HepG2 (cell line): ENCODE measurements around the gene RAB3GAP1. TPM values are rescaled to one million over a fixed set of nuclear protein-coding genes. Genes with fewer than 3 reads are reported as not detected.

Source experiments
- ATAC-seq: fragments of 200-7000 bp; cut with Tn5 transposase; 3 replicates; pipeline ENCODE4 v1.9.1; 2020; ENCODE audit warnings: mild to moderate bottlenecking, moderate library complexity
- BruUV-seq: library from RNA; stranded (reverse); fragments of 400-500 nt; replicated peaks from 2 replicates; lab custom pipeline; 2021; lab: Mats Ljungman, UMichigan
- CTCF ChIA-PET: fragments of 300-600 bp; formaldehyde crosslinking; extraction: SDS; loops from one replicate; lab custom pipeline; 2021; ENCODE audit warnings: low total read pairs, inconsistent platforms, low intra/inter-chr PET ratio; lab: Yijun Ruan, JAX
- POLR2A ChIA-PET: fragments of 350-600 bp; sonication (Branson Sonifier 250); formaldehyde crosslinking; loops from one replicate; lab custom pipeline; 2020; ENCODE audit warnings: antibody characterized with exemption, inconsistent platforms; lab: Yijun Ruan, JAX
- DNase-seq: peaks from one replicate; pipeline ENCODE4 v3.0.0-alpha.2; 2015; ENCODE audit warnings: low spot score
- FAIRE-seq: peaks from 3 replicates; lab custom pipeline; 2011; peaks lifted over from hg19 to GRCh38; lab: Jason Lieb, UNC
- H2AFZ ChIP-seq: one replicate; pipeline ENCODE4 v1.6.1; 2011; ENCODE audit warnings: low read length, inconsistent platforms
- H3K27ac ChIP-seq: fragments of 300-600 bp; 3 replicates; pipeline ENCODE4 v1.8.0; 2011; ENCODE audit warnings: mixed run types, mild to moderate bottlenecking, mixed read lengths, low read length, inconsistent platforms; ENCODE audit not compliant: insufficient read depth; ENCODE audit errors: extremely low read length
- H3K27me3 ChIP-seq, 2 experiments: fragments of 200-600 bp in 1 of 2; 2 replicates in 1 of 2; 3 replicates in 1 of 2; pipeline versions ENCODE4 v1.6.0 to v1.8.0; 2011; ENCODE audit warnings: low read length in 2 of 2, mild to moderate bottlenecking in 2 of 2, moderate library complexity in 2 of 2, inconsistent platforms in 1 of 2; ENCODE audit not compliant: insufficient read depth in 2 of 2, control insufficient read depth in 1 of 2
- H3K36me3 ChIP-seq, 2 experiments: fragments of 200-600 bp in 1 of 2; replicated peaks in 1 of 2; 2 replicates in 1 of 2; 3 replicates in 1 of 2; pipeline versions ENCODE4 v1.5.1 to v1.8.0; 2011; ENCODE audit warnings: low read length in 2 of 2, inconsistent platforms in 1 of 2; ENCODE audit not compliant: insufficient read depth in 2 of 2, control insufficient read depth in 1 of 2
- H3K4me1 ChIP-seq: 2 replicates; pipeline ENCODE4 v1.5.1; 2012; ENCODE audit warnings: low read length, inconsistent platforms; ENCODE audit not compliant: insufficient read depth
- H3K4me2 ChIP-seq: 2 replicates; pipeline ENCODE4 v1.6.0; 2011; ENCODE audit warnings: low read depth, low read length, inconsistent platforms
- H3K4me3 ChIP-seq, 3 experiments: fragments of 200-600 bp in 1 of 3; sonication (generic), shearing (Covaris generic) in 1 of 3; replicated peaks in 1 of 3; 2 replicates each; pipeline ENCODE4 v1.5.1; 2011 to 2016; ENCODE audit warnings: low read length in 3 of 3, inconsistent platforms in 2 of 3, low read depth in 2 of 3, mild to moderate bottlenecking in 2 of 3, control low read depth in 1 of 3, mixed read lengths in 1 of 3; ENCODE audit not compliant: insufficient read depth in 1 of 3
- H3K79me2 ChIP-seq: one replicate; pipeline ENCODE4 v1.6.1; 2011; ENCODE audit warnings: low read length, inconsistent platforms; ENCODE audit not compliant: insufficient read depth
- H3K9ac ChIP-seq: 2 replicates; pipeline ENCODE4 v1.6.0; 2011; ENCODE audit warnings: mild to moderate bottlenecking, low read depth, low read length, inconsistent platforms; ENCODE audit not compliant: insufficient read depth
- H3K9me3 ChIP-seq: 2 replicates; pipeline ENCODE4 v1.5.1; 2012; ENCODE audit warnings: mild to moderate bottlenecking, low read length
- H4K20me1 ChIP-seq: 2 replicates; pipeline ENCODE4 v1.6.0; 2011; ENCODE audit warnings: inconsistent platforms, mild to moderate bottlenecking, low read length, moderate library complexity; ENCODE audit not compliant: insufficient read depth
- CEBPB ChIP-seq: IDR thresholded peaks from 2 replicates; pipeline ENCODE4 v1.6.1; 2011; ENCODE audit warnings: low read depth, low read length, improper control_type of control experiment, borderline replicate concordance
- MAFF ChIP-seq: IDR thresholded peaks from 2 replicates; pipeline ENCODE4 v1.6.1; 2011; ENCODE audit warnings: low read depth, low read length, improper control_type of control experiment
- MAFK ChIP-seq, 2 experiments: IDR thresholded peaks in 1 of 2; conservative IDR thresholded peaks in 1 of 2; 2 replicates each; pipeline ENCODE4 v1.6.1; 2011; ENCODE audit warnings: improper control_type of control experiment in 2 of 2, low read length in 2 of 2
- PITX1 ChIP-seq: sonication (generic); formaldehyde crosslinking; IDR thresholded peaks from 2 replicates; pipeline ENCODE4 v1.5.1; 2020; ENCODE audit warnings: mild to moderate bottlenecking, missing genetic modification reagents
- RBAK ChIP-seq: sonication (generic); formaldehyde crosslinking; IDR thresholded peaks from 2 replicates; pipeline ENCODE4 v1.5.1; 2020; ENCODE audit warnings: mild to moderate bottlenecking, missing genetic modification reagents
- RXRA ChIP-seq: sonication (generic); formaldehyde crosslinking; IDR thresholded peaks from 2 replicates; pipeline ENCODE4 v1.5.1; 2020; ENCODE audit warnings: missing genetic modification reagents
- SYNCRIP ChIP-seq: fragments of 200-400 bp; formaldehyde crosslinking; IDR thresholded peaks from 2 replicates; pipeline ENCODE4 v1.6.1; 2018; ENCODE audit warnings: mild to moderate bottlenecking, low read depth, low read length; ENCODE audit not compliant: insufficient read depth
- ZBTB7A ChIP-seq: sonication (generic); formaldehyde crosslinking; IDR thresholded peaks from 2 replicates; pipeline ENCODE4 v1.8.0; 2022; ENCODE audit warnings: mild to moderate bottlenecking, missing genetic modification reagents
- ZNF3 ChIP-seq: IDR thresholded peaks from 2 replicates; pipeline ENCODE4 v1.7.0; 2017; ENCODE audit warnings: inconsistent platforms
- ZNF629 ChIP-seq: sonication (generic); formaldehyde crosslinking; conservative IDR thresholded peaks from 2 replicates; pipeline ENCODE4 v1.5.0; 2020; ENCODE audit warnings: missing genetic modification reagents
- in situ Hi-C: cut with HindIII; loops from 2 replicates; pipeline ENCODE4 v1.10.0; 2017; ENCODE audit warnings: low pct_unique_long_range_greater_than_20kb; ENCODE audit not compliant: extremely low pct_ligation_motif_present
- intact Hi-C: fragments of 100-400 bp; cut with micrococcal nuclease; formaldehyde crosslinking; loops from one replicate; pipeline ENCODE4 v1.10.0; 2022; ENCODE audit not compliant: unreplicated experiment
- polyA plus RNA-seq, 8 experiments: library from polyadenylated mRNA; depleted of rRNA in 3 of 8; stranded (reverse) in 7 of 8; unstranded in 1 of 8; fragments of >200 nt; fragmentation: Illumina TruSeq in 4 of 8; extraction: Trizol in 4 of 8; gene quantifications; 2 replicates each; pipeline versions ENCODE4 v1.2.1 to v1.2.3, GENCODE V29; 2011 to 2016; ENCODE audit warnings: low read depth in 4 of 8, missing spikeins in 1 of 8, mixed read lengths in 1 of 8; ENCODE audit not compliant: insufficient read depth in 1 of 8
- total RNA-seq, 5 experiments: library from RNA; depleted of rRNA; stranded (reverse); fragments of >200 nt; fragmentation: Illumina TruSeq; extraction: Trizol; gene quantifications; 2 replicates each; pipeline ENCODE4 v1.2.3, GENCODE V29; 2016; ENCODE audit warnings: low read depth in 1 of 5
- TF ChIP-seq, protein P1 (sequence below): sonication (generic); formaldehyde crosslinking; IDR thresholded peaks from 2 replicates; pipeline ENCODE4 v1.9.0; 2021; ENCODE audit warnings: mild to moderate bottlenecking, missing genetic modification reagents
- TF ChIP-seq, protein P2 (sequence below), 2 experiments: sonication (generic) in 1 of 2; formaldehyde crosslinking in 1 of 2; IDR thresholded peaks; 2 replicates each; pipeline versions ENCODE4 v1.4.0 to v1.6.1; 2016 to 2020; ENCODE audit warnings: borderline replicate concordance in 1 of 2, low read depth in 1 of 2, mild to moderate bottlenecking in 1 of 2, missing genetic modification reagents in 1 of 2

The RAB3GAP1 gene
- total and polyA plus RNA-seq, 2 of the 13 experiments (the other 11 are each of a cell fraction or from before 2014, with no cell fraction given) = 15.2 to 48.8 TPM

DNA sequence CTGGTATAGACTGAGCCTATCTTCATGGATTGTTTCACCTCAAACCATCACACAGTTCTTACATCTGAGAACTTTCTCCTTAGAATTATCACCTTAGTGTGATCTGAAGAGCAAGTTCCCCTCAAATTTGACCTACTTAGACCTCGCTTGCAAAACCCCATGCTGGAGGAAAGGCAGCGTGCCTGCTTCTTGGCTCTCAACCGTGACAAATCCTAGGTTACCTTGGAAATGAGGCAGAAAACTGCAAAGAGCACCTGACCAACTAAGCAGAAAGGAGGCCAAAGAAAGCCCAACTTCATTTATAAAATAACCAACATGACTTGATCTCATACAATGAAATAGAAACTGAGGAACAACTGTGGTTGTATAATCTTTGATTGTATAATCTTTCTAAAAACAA is 146.4 kb downstream of the RAB3GAP1 start (continued):
- TF ChIP-seq, protein P1, sequence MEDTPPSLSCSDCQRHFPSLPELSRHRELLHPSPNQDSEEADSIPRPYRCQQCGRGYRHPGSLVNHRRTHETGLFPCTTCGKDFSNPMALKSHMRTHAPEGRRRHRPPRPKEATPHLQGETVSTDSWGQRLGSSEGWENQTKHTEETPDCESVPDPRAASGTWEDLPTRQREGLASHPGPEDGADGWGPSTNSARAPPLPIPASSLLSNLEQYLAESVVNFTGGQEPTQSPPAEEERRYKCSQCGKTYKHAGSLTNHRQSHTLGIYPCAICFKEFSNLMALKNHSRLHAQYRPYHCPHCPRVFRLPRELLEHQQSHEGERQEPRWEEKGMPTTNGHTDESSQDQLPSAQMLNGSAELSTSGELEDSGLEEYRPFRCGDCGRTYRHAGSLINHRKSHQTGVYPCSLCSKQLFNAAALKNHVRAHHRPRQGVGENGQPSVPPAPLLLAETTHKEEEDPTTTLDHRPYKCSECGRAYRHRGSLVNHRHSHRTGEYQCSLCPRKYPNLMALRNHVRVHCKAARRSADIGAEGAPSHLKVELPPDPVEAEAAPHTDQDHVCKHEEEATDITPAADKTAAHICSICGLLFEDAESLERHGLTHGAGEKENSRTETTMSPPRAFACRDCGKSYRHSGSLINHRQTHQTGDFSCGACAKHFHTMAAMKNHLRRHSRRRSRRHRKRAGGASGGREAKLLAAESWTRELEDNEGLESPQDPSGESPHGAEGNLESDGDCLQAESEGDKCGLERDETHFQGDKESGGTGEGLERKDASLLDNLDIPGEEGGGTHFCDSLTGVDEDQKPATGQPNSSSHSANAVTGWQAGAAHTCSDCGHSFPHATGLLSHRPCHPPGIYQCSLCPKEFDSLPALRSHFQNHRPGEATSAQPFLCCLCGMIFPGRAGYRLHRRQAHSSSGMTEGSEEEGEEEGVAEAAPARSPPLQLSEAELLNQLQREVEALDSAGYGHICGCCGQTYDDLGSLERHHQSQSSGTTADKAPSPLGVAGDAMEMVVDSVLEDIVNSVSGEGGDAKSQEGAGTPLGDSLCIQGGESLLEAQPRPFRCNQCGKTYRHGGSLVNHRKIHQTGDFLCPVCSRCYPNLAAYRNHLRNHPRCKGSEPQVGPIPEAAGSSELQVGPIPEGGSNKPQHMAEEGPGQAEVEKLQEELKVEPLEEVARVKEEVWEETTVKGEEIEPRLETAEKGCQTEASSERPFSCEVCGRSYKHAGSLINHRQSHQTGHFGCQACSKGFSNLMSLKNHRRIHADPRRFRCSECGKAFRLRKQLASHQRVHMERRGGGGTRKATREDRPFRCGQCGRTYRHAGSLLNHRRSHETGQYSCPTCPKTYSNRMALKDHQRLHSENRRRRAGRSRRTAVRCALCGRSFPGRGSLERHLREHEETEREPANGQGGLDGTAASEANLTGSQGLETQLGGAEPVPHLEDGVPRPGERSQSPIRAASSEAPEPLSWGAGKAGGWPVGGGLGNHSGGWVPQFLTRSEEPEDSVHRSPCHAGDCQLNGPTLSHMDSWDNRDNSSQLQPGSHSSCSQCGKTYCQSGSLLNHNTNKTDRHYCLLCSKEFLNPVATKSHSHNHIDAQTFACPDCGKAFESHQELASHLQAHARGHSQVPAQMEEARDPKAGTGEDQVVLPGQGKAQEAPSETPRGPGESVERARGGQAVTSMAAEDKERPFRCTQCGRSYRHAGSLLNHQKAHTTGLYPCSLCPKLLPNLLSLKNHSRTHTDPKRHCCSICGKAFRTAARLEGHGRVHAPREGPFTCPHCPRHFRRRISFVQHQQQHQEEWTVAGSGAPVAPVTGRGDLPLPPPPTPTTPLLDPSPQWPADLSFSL = no peak
- no peak for TF ChIP-seq ZNF629 (CRISPR knock-in tag)
- no peak for TF ChIP-seq ZBTB7A
- TF ChIP-seq RXRA (CRISPR knock-in tag) = no peak

DNA sequence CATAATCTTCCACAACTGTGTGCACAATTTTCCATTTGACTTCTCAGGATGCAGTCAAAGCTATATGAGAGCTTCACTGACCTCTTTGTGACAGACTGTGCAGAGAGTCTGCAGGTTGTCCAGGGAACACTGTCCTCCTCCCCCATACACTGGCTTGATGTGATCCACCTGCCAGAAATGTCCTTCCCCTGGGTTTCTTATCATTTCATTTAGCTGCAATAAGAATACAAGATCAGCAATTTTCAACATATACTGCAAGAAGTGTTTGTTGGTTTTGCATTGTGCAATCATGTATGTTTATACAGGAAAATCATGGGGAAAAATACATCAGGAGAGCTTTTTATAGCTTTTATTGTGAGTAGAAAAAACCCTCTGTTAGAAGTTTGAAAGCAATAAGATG is 150.7 kb downstream of the RAB3GAP1 start:
- Histone ChIP-seq H3K79me2 (no peaks in the 10 kb centered on the region), H3K27ac (no peak overlapping the region), H3K4me1 (peaks cover 6% of the 10 kb centered on the region; the same call in 1 of the 2 replicates), H3K4me2 (no peak overlapping the region), H3K9me3 (no peaks in the 10 kb centered on the region), H2AFZ (no peak overlapping the region), H3K36me3 (peaks cover 8 to 15% of the 10 kb centered on the region in 2 experiments; a peak in 3 of 5 replicates), H4K20me1 (no peaks in the 10 kb centered on the region), H3K27me3 (no peaks in the 10 kb centered on the region), H3K4me3 (no peak overlapping the region), H3K9ac (no peak overlapping the region)
- no TSS peak for BruUV-seq
- ChIA-PET POLR2A (no interaction called here), CTCF (no interaction called here)
- FAIRE-seq = peak; percentile 48
- intact Hi-C loops (no loop called here), in situ Hi-C loops (no loop called here)
- DNase-seq = no peak
- ATAC-seq = no peak
- no peak for TF ChIP-seq PITX1 (CRISPR knock-in tag)
- no peak for TF ChIP-seq ZNF3 (CRISPR knock-in tag)
- TF ChIP-seq RBAK (CRISPR knock-in tag) = no peak
- TF ChIP-seq SYNCRIP = no peak
- TF ChIP-seq, protein P2, sequence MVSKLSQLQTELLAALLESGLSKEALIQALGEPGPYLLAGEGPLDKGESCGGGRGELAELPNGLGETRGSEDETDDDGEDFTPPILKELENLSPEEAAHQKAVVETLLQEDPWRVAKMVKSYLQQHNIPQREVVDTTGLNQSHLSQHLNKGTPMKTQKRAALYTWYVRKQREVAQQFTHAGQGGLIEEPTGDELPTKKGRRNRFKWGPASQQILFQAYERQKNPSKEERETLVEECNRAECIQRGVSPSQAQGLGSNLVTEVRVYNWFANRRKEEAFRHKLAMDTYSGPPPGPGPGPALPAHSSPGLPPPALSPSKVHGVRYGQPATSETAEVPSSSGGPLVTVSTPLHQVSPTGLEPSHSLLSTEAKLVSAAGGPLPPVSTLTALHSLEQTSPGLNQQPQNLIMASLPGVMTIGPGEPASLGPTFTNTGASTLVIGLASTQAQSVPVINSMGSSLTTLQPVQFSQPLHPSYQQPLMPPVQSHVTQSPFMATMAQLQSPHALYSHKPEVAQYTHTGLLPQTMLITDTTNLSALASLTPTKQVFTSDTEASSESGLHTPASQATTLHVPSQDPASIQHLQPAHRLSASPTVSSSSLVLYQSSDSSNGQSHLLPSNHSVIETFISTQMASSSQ (IDR thresholded peaks at IDR 0.05; ENCODE audit: low read depth) = no peak
- TF ChIP-seq, protein P2 (CRISPR knock-in tag; IDR thresholded peaks at IDR 0.05; ENCODE audit: borderline replicate concordance) = no peak
- peak; percentile 80 for TF ChIP-seq MAFF
- TF ChIP-seq MAFK (conservative IDR thresholded peaks at IDR 0.05 in 1 of 2, IDR thresholded peaks at IDR 0.05 in 1 of 2; ENCODE audit: low read length in 2 of 2) = peak; percentile 86
- TF ChIP-seq CEBPB = peak; percentile 91
- TF ChIP-seq, all 625 proteins: peak for 3
